Keratinocyte (primary cell): ENCODE measurements around the gene RHOBTB3. TPM values are rescaled to one million over a fixed set of nuclear protein-coding genes. Genes with fewer than 3 reads are reported as not detected.
A peak's percentile ranks its signal among the peaks of the same experiment; 100 is the strongest.

ENCODE experiments used
- DNase-seq: peaks from one replicate; pipeline ENCODE4 v3.0.0-alpha.2; 2011; ENCODE audit warnings: low read depth, missing footprints, low spot score
- FAIRE-seq: peaks from 2 replicates; lab custom pipeline; 2011; peaks lifted over from hg19 to GRCh38; lab: Jason Lieb, UNC
- H2AFZ ChIP-seq: 2 replicates; pipeline ENCODE4 v1.6.0; 2012; ENCODE audit warnings: low read length, control low read depth, inconsistent platforms; ENCODE audit not compliant: control insufficient read depth
- H3K27ac ChIP-seq: 2 replicates; pipeline ENCODE4 v1.5.1; 2011; ENCODE audit warnings: low read length; ENCODE audit not compliant: control insufficient read depth, insufficient read depth
- H3K27me3 ChIP-seq: 3 replicates; pipeline ENCODE4 v1.6.0; 2011; ENCODE audit warnings: low read length; ENCODE audit not compliant: control insufficient read depth, insufficient read depth; ENCODE audit errors: extremely low read depth
- H3K36me3 ChIP-seq, 2 experiments: 2 replicates in 1 of 2; 3 replicates in 1 of 2; pipeline ENCODE4 v1.5.1; 2011; ENCODE audit warnings: low read length in 2 of 2, mild to moderate bottlenecking in 1 of 2; ENCODE audit not compliant: control insufficient read depth in 2 of 2, insufficient read depth in 2 of 2; ENCODE audit errors: extremely low read depth in 1 of 2
- H3K4me1 ChIP-seq: 3 replicates; pipeline ENCODE4 v1.5.1; 2011; ENCODE audit warnings: low read length; ENCODE audit not compliant: control insufficient read depth, insufficient read depth; ENCODE audit errors: extremely low read depth
- H3K4me2 ChIP-seq: 3 replicates; pipeline ENCODE4 v1.6.0; 2011; ENCODE audit warnings: low read depth, low read length; ENCODE audit not compliant: control insufficient read depth, insufficient read depth; ENCODE audit errors: extremely low read depth
- H3K4me3 ChIP-seq, 3 experiments: fragments of 200-600 bp in 1 of 3; sonication (generic) in 1 of 3; 2 replicates in 2 of 3; 3 replicates in 1 of 3; pipeline ENCODE4 v1.5.1; 2011 to 2016; ENCODE audit warnings: low read length in 3 of 3, mild to moderate bottlenecking in 3 of 3, control low read depth in 2 of 3, inconsistent platforms in 1 of 3, low read depth in 1 of 3, mixed read lengths in 1 of 3, mixed run types in 1 of 3, moderate library complexity in 1 of 3; ENCODE audit not compliant: control insufficient read depth in 2 of 3, insufficient read depth in 2 of 3; ENCODE audit errors: extremely low read depth in 1 of 3
- H3K79me2 ChIP-seq: 2 replicates; pipeline ENCODE4 v1.6.0; 2012; ENCODE audit warnings: low read length; ENCODE audit not compliant: control insufficient read depth, insufficient read depth
- H3K9ac ChIP-seq: 3 replicates; pipeline ENCODE4 v1.6.0; 2011; ENCODE audit warnings: low read length; ENCODE audit not compliant: control insufficient read depth, insufficient read depth; ENCODE audit errors: extremely low read depth
- H3K9me1 ChIP-seq: 3 replicates; pipeline ENCODE4 v1.6.0; 2011; ENCODE audit warnings: low read length; ENCODE audit not compliant: control insufficient read depth, insufficient read depth; ENCODE audit errors: extremely low read depth
- H3K9me3 ChIP-seq: 2 replicates; pipeline ENCODE4 v1.5.1; 2012; ENCODE audit warnings: low read depth, low read length; ENCODE audit not compliant: control insufficient read depth
- H4K20me1 ChIP-seq: 3 replicates; pipeline ENCODE4 v1.6.0; 2011; ENCODE audit warnings: low read length; ENCODE audit not compliant: control insufficient read depth, insufficient read depth; ENCODE audit errors: extremely low read depth
- CTCF ChIP-seq, 3 experiments: IDR thresholded peaks in 1 of 3; conservative IDR thresholded peaks in 1 of 3; optimal IDR thresholded peaks in 1 of 3; 2 replicates in 2 of 3; 3 replicates in 1 of 3; pipeline versions ENCODE3 to v1.5.1; 2011; ENCODE audit warnings: low read length in 3 of 3, mild to moderate bottlenecking in 3 of 3, moderate library complexity in 2 of 3, control low read depth in 1 of 3, inconsistent platforms in 1 of 3; ENCODE audit not compliant: insufficient read depth in 2 of 3; ENCODE audit errors: extremely low read depth in 1 of 3
- EZH2 ChIP-seq: IDR thresholded peaks from one replicate; pipeline ENCODE4 v1.6.1; 2012; ENCODE audit warnings: inconsistent platforms, mild to moderate bottlenecking, low read length, moderate library complexity
- dilution Hi-C: fragments of 300-500 bp; cut with MboI; formaldehyde crosslinking; loops from one replicate; pipeline ENCODE4 v1.7.0; 2020; ENCODE audit warnings: low sequenced_read_pairs; ENCODE audit not compliant: extremely low pct_ligation_motif_present
- polyA plus RNA-seq, 5 experiments: library from polyadenylated mRNA; depleted of rRNA in 3 of 5; stranded (reverse) in 3 of 5; stranded (forward) in 1 of 5; unstranded in 1 of 5; fragments of >200 nt; gene quantifications; 1 replicate in 1 of 5; 2 replicates in 3 of 5; 3 replicates in 1 of 5; pipeline versions ENCODE4 v1.2.1 to v1.2.3, GENCODE V29; 2011 to 2012; ENCODE audit warnings: missing spikeins in 2 of 5, low read depth in 1 of 5, low replicate concordance in 1 of 5

RHOBTB3 gene
- polyA plus RNA-seq, 1 donor (not counting 4 experiments of a cell fraction or from before 2014, with no cell fraction given), result 4.7 TPM

- Histone ChIP-seq H3K4me2 (peak overlapping the region; percentile 72), H2AFZ (peak overlapping the region; percentile 46), H3K79me2 (no peaks in the 10 kb centered on the region), H3K9me1 (no peaks in the 10 kb centered on the region), H3K4me1 (peaks cover 16% of the 10 kb centered on the region), H4K20me1 (no peaks in the 10 kb centered on the region), H3K9me3 (no peaks in the 10 kb centered on the region), H3K27me3 (no peaks in the 10 kb centered on the region), H3K36me3 (no peaks in the 10 kb centered on the region), H3K27ac (peak overlapping the region; percentile 39), H3K9ac (peak overlapping the region; percentile 13), H3K4me3 (peak overlapping the region in 2 of 3 experiments; percentile 47 to 54)
- FAIRE-seq (peak; percentile 82), DNase-seq (peak; percentile 50)
- no peak for TF ChIP-seq CTCF (optimal IDR thresholded peaks at IDR 0.05 in 1 of 3, IDR thresholded peaks at IDR 0.05 in 1 of 3, conservative IDR thresholded peaks at IDR 0.05 in 1 of 3; ENCODE audit: extremely low read depth in 1 of 3, insufficient read depth in 2 of 3, low read length in 3 of 3)
- TF ChIP-seq EZH2, result no peak
- dilution Hi-C loops, result no loop called here
These were observed 29.4 kb downstream of the RHOBTB3 start for GRCh38 chr5:95760273-95761191.

GRCh38 chr5:95761771-95762651 is 30.9 kb downstream of the RHOBTB3 start:
- TF ChIP-seq CTCF (optimal IDR thresholded peaks at IDR 0.05 in 1 of 3, IDR thresholded peaks at IDR 0.05 in 1 of 3, conservative IDR thresholded peaks at IDR 0.05 in 1 of 3; ENCODE audit: extremely low read depth in 1 of 3, insufficient read depth in 2 of 3, low read length in 3 of 3) (no peak), EZH2 (no peak)
- dilution Hi-C loops, result no loop called here
- Histone ChIP-seq H3K27me3 (no peaks in the 10 kb centered on the region), H3K36me3 (no peaks in the 10 kb centered on the region), H3K9me1 (no peaks in the 10 kb centered on the region), H3K4me1 (peaks cover 16% of the 10 kb centered on the region), H3K9ac (no peak overlapping the region), H4K20me1 (no peaks in the 10 kb centered on the region), H3K27ac (no peak overlapping the region), H3K79me2 (no peaks in the 10 kb centered on the region), H2AFZ (no peak overlapping the region), H3K4me2 (no peak overlapping the region), H3K4me3 (no peak overlapping the region), H3K9me3 (no peaks in the 10 kb centered on the region)
- DNase-seq (no peak), FAIRE-seq (no peak)
